PC-3 (cell line): Measurements from ENCODE around the gene KLHL21. TPM values are rescaled to one million over a fixed set of nuclear protein-coding genes. Genes with fewer than 3 reads are reported as not detected.

Experiments used
- total RNA-seq: library from RNA; depleted of rRNA; stranded (reverse); fragments of >200 nt; gene quantifications from 2 replicates; pipeline ENCODE4 v1.2.3, GENCODE V29; 2014; rRNA removed

KLHL21 gene
- total RNA-seq, 1 experiment from 2014 or later, result 82.5 TPM

Other genes starting within 250 kb of the KLHL21 start
- gene ACOT7, start 209.1 kb downstream of the KLHL21 start, total RNA-seq, result 164 and 165 TPM in 2 replicates
- gene HES2, start 182.9 kb downstream of the KLHL21 start, total RNA-seq, result 41.0 and 42.9 TPM in 2 replicates
- gene ESPN, start 178.1 kb downstream of the KLHL21 start, total RNA-seq, result 11.1 and 14.1 TPM in 2 replicates
- 42.5 and 60.1 TPM in 2 replicates for gene TNFRSF25, start 136.7 kb downstream of the KLHL21 start, total RNA-seq
- 42.8 and 66.1 TPM in 2 replicates for gene PLEKHG5, start 111.2 kb downstream of the KLHL21 start, total RNA-seq
- 79.1 and 102 TPM in 2 replicates for gene NOL9, start 48.4 kb downstream of the KLHL21 start, total RNA-seq
- not detected in 2 replicates for gene TAS1R1, start 47.6 kb downstream of the KLHL21 start, total RNA-seq
- 42.7 and 47.2 TPM in 2 replicates for gene ZBTB48, start 22.9 kb downstream of the KLHL21 start, total RNA-seq
- 13.2 and 14.9 TPM in 2 replicates for gene PHF13, start 10.9 kb upstream of the KLHL21 start, total RNA-seq
- 42.4 and 54.6 TPM in 2 replicates for gene THAP3, start 22.0 kb upstream of the KLHL21 start, total RNA-seq
- 105 and 108 TPM in 2 replicates for gene DNAJC11, start 98.9 kb upstream of the KLHL21 start, total RNA-seq
- gene CAMTA1, start 182.6 kb upstream of the KLHL21 start, total RNA-seq, result 40.8 and 42.5 TPM in 2 replicates